Gastrocnemius medialis (tissue), 4 donors: Measurements from ENCODE around the gene LRRC27.

ENCODE experiments used
- POLR2A ChIP-seq, 2 donors: fragments of 450-650 bp; IDR thresholded peaks; one replicate each; pipeline ENCODE4 v1.6.1; 2017; ENCODE audit warnings: antibody characterized with exemption in 2 of 2, mild to moderate bottlenecking in 2 of 2, moderate library complexity in 2 of 2
- TF ChIP-seq, protein P1 (sequence below), 5 experiments: fragments of 450-650 bp in 3 of 5; fragments of 200-600 bp in 2 of 5; sonication (generic) in 2 of 5; IDR thresholded peaks in 4 of 5; conservative IDR thresholded peaks in 1 of 5; 1 replicate in 4 of 5; 2 replicates in 1 of 5; pipeline ENCODE4 v1.5.1; 2016 to 2019; ENCODE audit warnings: antibody characterized with exemption in 5 of 5, mild to moderate bottlenecking in 3 of 5, moderate library complexity in 3 of 5

DNA sequence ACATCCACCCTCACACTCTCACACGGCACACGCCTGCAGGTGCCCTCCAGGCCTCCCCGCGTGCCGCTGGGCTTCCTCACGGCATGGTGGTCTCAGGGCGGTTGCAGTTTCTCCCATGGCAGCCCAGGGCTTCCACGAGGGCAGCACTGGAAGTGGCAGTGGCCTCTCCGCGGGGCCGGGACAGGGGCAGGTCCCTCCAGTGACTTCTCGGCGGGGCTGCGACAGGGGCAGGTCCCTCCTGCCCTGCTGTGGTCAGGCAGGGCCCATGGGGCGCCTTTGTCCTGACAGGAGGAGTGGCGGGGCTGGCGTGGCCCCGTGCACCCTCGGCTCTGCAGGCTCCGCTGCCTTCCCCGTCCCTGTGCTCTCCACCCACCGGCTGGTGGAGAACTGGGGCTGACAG lies 84.0 kb downstream of the LRRC27 start:
- no peak for TF ChIP-seq POLR2A (IDR thresholded peaks at IDR 0.05)
- TF ChIP-seq, protein P1, sequence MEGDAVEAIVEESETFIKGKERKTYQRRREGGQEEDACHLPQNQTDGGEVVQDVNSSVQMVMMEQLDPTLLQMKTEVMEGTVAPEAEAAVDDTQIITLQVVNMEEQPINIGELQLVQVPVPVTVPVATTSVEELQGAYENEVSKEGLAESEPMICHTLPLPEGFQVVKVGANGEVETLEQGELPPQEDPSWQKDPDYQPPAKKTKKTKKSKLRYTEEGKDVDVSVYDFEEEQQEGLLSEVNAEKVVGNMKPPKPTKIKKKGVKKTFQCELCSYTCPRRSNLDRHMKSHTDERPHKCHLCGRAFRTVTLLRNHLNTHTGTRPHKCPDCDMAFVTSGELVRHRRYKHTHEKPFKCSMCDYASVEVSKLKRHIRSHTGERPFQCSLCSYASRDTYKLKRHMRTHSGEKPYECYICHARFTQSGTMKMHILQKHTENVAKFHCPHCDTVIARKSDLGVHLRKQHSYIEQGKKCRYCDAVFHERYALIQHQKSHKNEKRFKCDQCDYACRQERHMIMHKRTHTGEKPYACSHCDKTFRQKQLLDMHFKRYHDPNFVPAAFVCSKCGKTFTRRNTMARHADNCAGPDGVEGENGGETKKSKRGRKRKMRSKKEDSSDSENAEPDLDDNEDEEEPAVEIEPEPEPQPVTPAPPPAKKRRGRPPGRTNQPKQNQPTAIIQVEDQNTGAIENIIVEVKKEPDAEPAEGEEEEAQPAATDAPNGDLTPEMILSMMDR (IDR thresholded peaks at IDR 0.05 in 4 of 5, conservative IDR thresholded peaks at IDR 0.05 in 1 of 5): no peak
